ENCODE results near the gene SURF1.
A peak's percentile ranks its signal among the peaks of the same experiment; 100 is the strongest.

The SURF1 gene

GRCh38 chr9:133361507-133362092 is 5.3 kb upstream of the SURF1 start:
- DNase-seq (ENCODE audit: low spot score), result no peak

- DNase-seq (ENCODE audit: low spot score), result no peak
These were observed 4.4 kb upstream of the SURF1 start for GRCh38 chr9:133360400-133361393.

- DNase-seq (ENCODE audit: low spot score), result no peak
These were observed 3.3 kb upstream of the SURF1 start for GRCh38 chr9:133359399-133360175.

GRCh38 chr9:133357656-133358055 is 1.4 kb upstream of the SURF1 start:
- no peak for DNase-seq (ENCODE audit: low spot score)

- DNase-seq (ENCODE audit: low spot score), result no peak
These were observed 368 bp downstream of the SURF1 start for GRCh38 chr9:133355881-133356357.

- no peak for DNase-seq (ENCODE audit: low spot score)
These were observed 1.5 kb downstream of the SURF1 start for GRCh38 chr9:133354766-133355165.

- DNase-seq (ENCODE audit: low spot score), result no peak
These were observed 2.7 kb downstream of the SURF1 start for GRCh38 chr9:133353548-133353947.

GRCh38 chr9:133352635-133353340 is 3.5 kb downstream of the SURF1 start:
- DNase-seq (ENCODE audit: low spot score), result no peak

- peak; percentile 21 for DNase-seq (ENCODE audit: low spot score)
These were observed 4.2 kb downstream of the SURF1 start for GRCh38 chr9:133351908-133352634.

GRCh38 chr9:133351526-133351907 is 4.8 kb downstream of the SURF1 start:
- DNase-seq (ENCODE audit: low spot score), result no peak

- no peak for DNase-seq (ENCODE audit: low spot score)
These were observed 6.2 kb downstream of the SURF1 start for GRCh38 chr9:133349965-133350616.

- no peak for DNase-seq (ENCODE audit: low spot score)
These were observed 7.3 kb downstream of the SURF1 start for GRCh38 chr9:133348718-133349573.

GRCh38 chr9:133347985-133348717 is 8.1 kb downstream of the SURF1 start, which contains the start of the genes MED22 and RPL7A:
Gene MED22, minus strand, starts transcription at chr9:133348131. Its CDS starts 1,469 bp downstream, at chr9:133346662.
Gene RPL7A, plus strand, starts transcription at chr9:133348218. Its CDS starts 26 bp downstream, at chr9:133348244.
- DNase-seq (ENCODE audit: low spot score), result peak; percentile 96

- DNase-seq (ENCODE audit: low spot score), result peak; percentile 47
These were observed 8.7 kb downstream of the SURF1 start for GRCh38 chr9:133347515-133347984.

- no peak for DNase-seq (ENCODE audit: low spot score)
These were observed 10.1 kb downstream of the SURF1 start for GRCh38 chr9:133346021-133346785.

- no peak for DNase-seq (ENCODE audit: low spot score)
These were observed 10.7 kb downstream of the SURF1 start for GRCh38 chr9:133345596-133345995.

- DNase-seq (ENCODE audit: low spot score), result no peak
These were observed 11.3 kb downstream of the SURF1 start for GRCh38 chr9:133344979-133345378.

- DNase-seq (ENCODE audit: low spot score), result no peak
These were observed 12.2 kb downstream of the SURF1 start for GRCh38 chr9:133344071-133344470.

Measured in CD4-positive, alpha-beta T cell treated with Interleukin-2 at 100 ng/mL for 4 hours (primary cell).